Measurements from ENCODE around the gene APBB1IP. TPM values are rescaled to one million over a fixed set of nuclear protein-coding genes. Genes with fewer than 3 reads are reported as not detected.
"Not testable (repeated sequence)": the region's sequence is repeated elsewhere in the genome, so short reads cannot be mapped to it uniquely, and the experiment has no call there.

Gene APBB1IP
- total RNA-seq, 1 experiment from 2014 or later: not detected

DNA sequence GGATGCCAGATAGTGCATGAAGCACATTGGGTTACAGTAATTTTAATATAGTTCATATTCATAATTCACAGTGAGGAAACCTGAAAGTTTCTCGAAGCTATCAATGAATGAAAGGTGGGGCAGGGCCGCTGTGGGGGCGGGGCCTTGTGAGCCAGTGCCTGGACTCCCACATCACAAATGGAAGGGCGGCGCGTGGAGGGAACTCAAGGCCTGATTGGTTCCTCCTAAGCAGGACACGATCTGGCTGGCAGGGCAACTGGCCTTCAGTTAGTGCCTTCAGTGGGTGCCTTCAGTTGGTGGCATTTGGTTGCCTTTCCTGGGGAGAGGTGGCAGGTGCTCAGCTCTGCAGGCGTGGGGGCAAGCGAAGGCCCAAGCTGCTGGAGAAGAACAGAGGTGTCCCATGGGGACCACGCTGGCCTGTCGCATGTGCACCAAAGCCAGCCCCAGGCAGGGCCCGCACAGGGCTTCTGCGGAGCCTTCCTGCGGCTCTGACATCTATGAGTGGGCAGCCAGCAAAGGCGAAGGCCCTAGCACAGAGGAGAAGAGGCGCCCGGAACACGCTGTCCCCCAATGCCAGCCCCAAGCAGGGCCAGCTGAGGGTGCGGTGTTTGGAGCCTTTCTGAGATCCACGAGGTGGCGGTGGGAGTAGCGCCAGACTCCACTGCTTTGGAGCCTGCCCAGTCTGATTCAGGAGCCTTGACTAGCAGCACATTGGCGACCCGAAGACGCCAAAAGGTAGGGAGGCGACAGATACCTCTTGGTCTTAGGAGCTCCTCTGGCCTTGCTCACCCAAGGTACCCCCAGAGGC lies 141.3 kb downstream of the APBB1IP start:
- H3K79me2 ChIP-seq (ENCODE audit: low read length): no peaks in the 10 kb centered on the region
- intact Hi-C loops (cut with micrococcal nuclease): no loop called here
- H3F3A ChIP-seq (ENCODE audit: low read length, unreplicated experiment): no peaks in the 10 kb centered on the region
- no peak for DNase-seq
- H3K9me3 ChIP-seq (ENCODE audit: low read length): no peaks in the 10 kb centered on the region
- no peaks in the 10 kb centered on the region for H3K9me2 ChIP-seq (replicated peaks; ENCODE audit: low read length)
- H4K20me1 ChIP-seq (ENCODE audit: low read length): no peaks in the 10 kb centered on the region
- H3K9ac ChIP-seq (ENCODE audit: low read length): no peak overlapping the region
- no peaks in the 10 kb centered on the region for H3K4me1 ChIP-seq (ENCODE audit: insufficient read depth, low read length)
- H3K27me3 ChIP-seq (ENCODE audit: low read length): peaks cover 30% of the 10 kb centered on the region
- H2AFZ ChIP-seq (ENCODE audit: low read length): no peak overlapping the region
- no peak overlapping the region for H3K27ac ChIP-seq (ENCODE audit: low read length)
- no TSS peak for BruUV-seq (replicated peaks)
- ChIA-PET POLR2A (ENCODE audit: unreplicated experiment) (no interaction called here), CTCF (no interaction called here)
- no peaks in the 10 kb centered on the region for H3K36me3 ChIP-seq (ENCODE audit: low read depth, low read length)
- H3K4me3 ChIP-seq (ENCODE audit: low read length): no peak overlapping the region
- TF ChIP-seq EZH2 (IDR thresholded peaks at IDR 0.05; ENCODE audit: low read length, unreplicated experiment): no peak
- no peak for TF ChIP-seq CTCF (conservative IDR thresholded peaks at IDR 0.05; ENCODE audit: low read depth, low read length)
- TF ChIP-seq EZH2phosphoT487 (IDR thresholded peaks at IDR 0.05; ENCODE audit: borderline replicate concordance, low read length): no peak
- no peak overlapping the region for H3K4me2 ChIP-seq (ENCODE audit: low read length)
- no peak for ATAC-seq

DNA sequence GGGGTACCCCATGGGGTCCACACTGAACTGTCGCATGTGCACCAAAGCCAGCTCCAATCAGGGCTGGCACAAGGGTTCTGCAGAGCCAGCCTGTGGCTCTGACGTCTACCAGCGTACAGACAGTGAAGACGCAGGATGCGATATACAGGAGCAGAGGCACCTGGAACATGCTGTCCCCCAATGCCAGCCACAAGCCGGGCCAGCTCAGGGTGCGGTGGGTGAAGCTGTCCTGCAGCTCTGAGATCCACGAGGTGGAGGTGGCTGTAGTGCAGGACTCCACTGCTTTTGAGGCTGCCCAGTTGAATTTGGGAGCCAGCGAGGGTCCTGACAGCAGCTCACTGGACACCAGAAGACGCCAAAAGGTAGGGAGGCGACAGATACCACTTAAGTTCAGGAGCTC lies 148.1 kb downstream of the APBB1IP start:
- no peak overlapping the region for H3K4me3 ChIP-seq (ENCODE audit: low read length)
- no peaks in the 10 kb centered on the region for H3F3A ChIP-seq (ENCODE audit: low read length, unreplicated experiment)
- H2AFZ ChIP-seq (ENCODE audit: low read length): no peak overlapping the region
- no peaks in the 10 kb centered on the region for H4K20me1 ChIP-seq (ENCODE audit: low read length)
- no TSS peak for BruUV-seq (replicated peaks)
- no peak overlapping the region for H3K9ac ChIP-seq (ENCODE audit: low read length)
- H3K9me2 ChIP-seq (replicated peaks; ENCODE audit: low read length): no peaks in the 10 kb centered on the region
- H3K4me1 ChIP-seq (ENCODE audit: insufficient read depth, low read length): no peaks in the 10 kb centered on the region
- DNase-seq: no peak
- H3K4me2 ChIP-seq (ENCODE audit: low read length): no peak overlapping the region
- H3K9me3 ChIP-seq (ENCODE audit: low read length): no peaks in the 10 kb centered on the region
- peaks cover 55% of the 10 kb centered on the region for H3K27me3 ChIP-seq (ENCODE audit: low read length)
- intact Hi-C loops (cut with micrococcal nuclease): no loop called here
- TF ChIP-seq EZH2phosphoT487 (IDR thresholded peaks at IDR 0.05; ENCODE audit: borderline replicate concordance, low read length) (no peak), EZH2 (IDR thresholded peaks at IDR 0.05; ENCODE audit: low read length, unreplicated experiment) (no peak), CTCF (conservative IDR thresholded peaks at IDR 0.05; ENCODE audit: low read depth, low read length) (no peak)
- no peaks in the 10 kb centered on the region for H3K79me2 ChIP-seq (ENCODE audit: low read length)
- no peaks in the 10 kb centered on the region for H3K36me3 ChIP-seq (ENCODE audit: low read depth, low read length)
- CTCF ChIA-PET: no interaction called here
- POLR2A ChIA-PET (ENCODE audit: unreplicated experiment): no interaction called here
- ATAC-seq: no peak
- H3K27ac ChIP-seq (ENCODE audit: low read length): no peak overlapping the region

DNA sequence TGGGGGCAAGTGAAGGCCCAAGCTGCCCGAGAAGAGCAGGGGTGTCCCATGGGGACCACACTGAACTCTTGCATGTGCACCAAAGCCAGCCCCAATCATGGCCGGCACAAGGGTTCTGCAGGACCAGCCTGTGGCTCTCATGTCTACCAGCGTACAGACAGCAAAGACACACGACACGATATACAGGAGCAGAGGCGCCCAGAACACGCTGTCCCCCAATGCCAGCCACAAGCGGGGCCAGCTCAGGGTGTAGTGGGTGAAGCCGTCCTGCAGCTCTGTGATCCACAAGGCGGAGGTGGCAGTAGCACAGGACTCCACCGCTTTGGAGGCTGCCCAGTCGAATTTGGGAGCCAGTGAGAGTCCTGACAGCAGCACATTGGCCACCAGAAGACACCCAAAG lies 150.5 kb downstream of the APBB1IP start:
- Histone ChIP-seq H3K27me3 (ENCODE audit: low read length) (peaks cover 61% of the 10 kb centered on the region), H3K36me3 (ENCODE audit: low read depth, low read length) (no peaks in the 10 kb centered on the region), H3F3A (ENCODE audit: low read length, unreplicated experiment) (no peaks in the 10 kb centered on the region), H4K20me1 (ENCODE audit: low read length) (no peaks in the 10 kb centered on the region), H3K9me3 (ENCODE audit: low read length) (no peaks in the 10 kb centered on the region), H2AFZ (ENCODE audit: low read length) (no peak overlapping the region), H3K9me2 (replicated peaks; ENCODE audit: low read length) (no peaks in the 10 kb centered on the region), H3K79me2 (ENCODE audit: low read length) (no peaks in the 10 kb centered on the region), H3K4me3 (ENCODE audit: low read length) (no peak overlapping the region), H3K4me1 (ENCODE audit: insufficient read depth, low read length) (no peaks in the 10 kb centered on the region), H3K27ac (ENCODE audit: low read length) (no peak overlapping the region), H3K9ac (ENCODE audit: low read length) (no peak overlapping the region), H3K4me2 (ENCODE audit: low read length) (no peak overlapping the region)
- POLR2A ChIA-PET (ENCODE audit: unreplicated experiment): no interaction called here
- ATAC-seq: no peak
- no TSS peak for BruUV-seq (replicated peaks)
- DNase-seq: no peak
- TF ChIP-seq CTCF (conservative IDR thresholded peaks at IDR 0.05; ENCODE audit: low read depth, low read length) (no peak), EZH2phosphoT487 (IDR thresholded peaks at IDR 0.05; ENCODE audit: borderline replicate concordance, low read length) (no peak), EZH2 (IDR thresholded peaks at IDR 0.05; ENCODE audit: low read length, unreplicated experiment) (no peak)
- intact Hi-C loops (cut with micrococcal nuclease): no loop called here
- CTCF ChIA-PET: no interaction called here

DNA sequence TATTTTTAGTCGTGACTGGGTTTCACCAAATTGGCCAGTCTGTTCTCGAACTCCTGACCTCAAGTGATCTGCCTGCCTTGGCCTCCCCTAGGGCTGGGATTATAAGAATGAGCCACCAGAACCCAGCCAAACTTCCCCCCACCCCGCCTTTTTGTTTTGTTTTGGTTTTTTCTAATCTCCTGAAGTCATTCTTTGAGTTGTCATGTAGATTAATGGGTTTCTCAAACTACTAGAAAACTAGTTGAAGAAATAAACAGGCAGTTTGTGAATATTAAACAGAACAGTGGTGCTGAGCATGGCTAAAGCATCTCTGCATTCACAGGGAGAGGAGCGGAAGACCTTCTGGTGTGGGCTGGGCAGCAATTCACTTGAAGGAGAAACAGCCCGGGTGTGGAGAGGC lies 151.7 kb downstream of the APBB1IP start:
- H2AFZ ChIP-seq (ENCODE audit: low read length); H4K20me1 ChIP-seq (ENCODE audit: low read length); POLR2A ChIA-PET (ENCODE audit: unreplicated experiment); H3K9me2 ChIP-seq (replicated peaks; ENCODE audit: low read length); DNase-seq; H3K36me3 ChIP-seq (ENCODE audit: low read depth, low read length); H3K4me3 ChIP-seq (ENCODE audit: low read length); H3K9me3 ChIP-seq (ENCODE audit: low read length); BruUV-seq (replicated peaks); H3K4me2 ChIP-seq (ENCODE audit: low read length); H3K27ac ChIP-seq (ENCODE audit: low read length); H3K9ac ChIP-seq (ENCODE audit: low read length); intact Hi-C loops (cut with micrococcal nuclease); CTCF ChIA-PET; H3K79me2 ChIP-seq (ENCODE audit: low read length); ATAC-seq; H3K4me1 ChIP-seq (ENCODE audit: insufficient read depth, low read length); H3F3A ChIP-seq (ENCODE audit: low read length, unreplicated experiment): not testable (repeated sequence)
- H3K27me3 ChIP-seq (ENCODE audit: low read length): peaks cover 64% of the 10 kb centered on the region

All from PC-3 (cell line).